C4-2B (cell line): ENCODE results near the gene SP4.

ENCODE experiments used
- H3K27ac ChIP-seq: fragments of 450-650 bp; 2 replicates; pipeline ENCODE4 v1.5.1; 2017
- CTCF ChIP-seq: fragments of 450-650 bp; conservative IDR thresholded peaks from 2 replicates; pipeline ENCODE4 v1.5.1; 2017; ENCODE audit warnings: mild to moderate bottlenecking
- ZFX ChIP-seq: fragments of 450-650 bp; IDR thresholded peaks from 2 replicates; pipeline ENCODE4 v1.6.1; 2017

The SP4 gene

GRCh38 chr7:21543528-21544302 is 115.8 kb downstream of the SP4 start:
- TF ChIP-seq ZFX (no peak), CTCF (no peak)
- H3K27ac ChIP-seq = no peak overlapping the region

- no peak overlapping the region for H3K27ac ChIP-seq
- no peak for TF ChIP-seq ZFX
These were observed 116.4 kb downstream of the SP4 start for GRCh38 chr7:21544303-21544656.

GRCh38 chr7:21544715-21545114 is 116.8 kb downstream of the SP4 start:
- TF ChIP-seq ZFX = no peak
- TF ChIP-seq CTCF = no peak
- no peak overlapping the region for H3K27ac ChIP-seq

- H3K27ac ChIP-seq = no peak overlapping the region
- TF ChIP-seq CTCF (no peak), ZFX (no peak)
These were observed 119.6 kb downstream of the SP4 start for GRCh38 chr7:21547501-21547900.

- TF ChIP-seq ZFX (no peak), CTCF (no peak)
- H3K27ac ChIP-seq = no peak overlapping the region
These were observed 120.6 kb downstream of the SP4 start for GRCh38 chr7:21548491-21548890.

- H3K27ac ChIP-seq = no peak overlapping the region
- TF ChIP-seq ZFX (no peak), CTCF (no peak)
These were observed 122.2 kb downstream of the SP4 start for GRCh38 chr7:21550076-21550475.

- peak; percentile 51 for TF ChIP-seq CTCF
- TF ChIP-seq ZFX = no peak
- no peak overlapping the region for H3K27ac ChIP-seq
These were observed 123.1 kb downstream of the SP4 start for GRCh38 chr7:21550821-21551531.
